SW 1271 (cell line): ENCODE results near the gene AIF1L.
A peak's percentile ranks its signal among the peaks of the same experiment; 100 is the strongest.
"Not testable (repeated sequence)": the region's sequence is repeated elsewhere in the genome, so short reads cannot be mapped to it uniquely, and the experiment has no call there.

ENCODE experiments used
- DNase-seq, 2 experiments: peaks; one replicate each; lab custom pipeline; 2025; lab: John Stamatoyannopoulos, UW

Gene AIF1L

DNA sequence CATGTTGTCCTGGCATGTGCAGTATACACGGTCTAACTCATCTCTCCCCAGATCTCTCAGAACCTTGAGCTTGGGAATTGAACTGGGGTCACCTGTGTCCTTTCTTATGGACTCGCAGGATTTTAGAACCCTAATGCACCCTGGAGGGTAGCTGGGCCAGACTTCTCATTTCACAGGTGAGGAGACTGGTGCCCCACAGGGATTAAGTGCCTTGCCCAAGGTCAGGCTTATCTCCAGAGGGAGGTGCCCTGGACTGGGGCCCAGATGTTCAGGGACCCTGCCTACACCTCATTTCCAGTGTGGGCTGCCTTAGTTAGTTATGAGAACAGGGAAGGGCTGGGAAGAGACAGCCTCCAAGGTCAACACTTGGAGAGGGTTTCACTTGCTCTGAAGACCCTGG, 25.0 kb downstream of the AIF1L start:
- no peak for DNase-seq

- no peak for DNase-seq
Observed at GRCh38 chr9:131122158-131122557, 25.8 kb downstream of the AIF1L start.

GRCh38 chr9:131125038-131125287, 28.6 kb downstream of the AIF1L start:
- DNase-seq: no peak

- peak; percentile 96 to 97 for DNase-seq
Observed at GRCh38 chr9:131125288-131126058, 29.1 kb downstream of the AIF1L start, which contains the start of gene NUP214. Gene NUP214, plus strand, starts transcription at chr9:131125586. Its CDS starts 119 bp downstream, at chr9:131125705.

DNA sequence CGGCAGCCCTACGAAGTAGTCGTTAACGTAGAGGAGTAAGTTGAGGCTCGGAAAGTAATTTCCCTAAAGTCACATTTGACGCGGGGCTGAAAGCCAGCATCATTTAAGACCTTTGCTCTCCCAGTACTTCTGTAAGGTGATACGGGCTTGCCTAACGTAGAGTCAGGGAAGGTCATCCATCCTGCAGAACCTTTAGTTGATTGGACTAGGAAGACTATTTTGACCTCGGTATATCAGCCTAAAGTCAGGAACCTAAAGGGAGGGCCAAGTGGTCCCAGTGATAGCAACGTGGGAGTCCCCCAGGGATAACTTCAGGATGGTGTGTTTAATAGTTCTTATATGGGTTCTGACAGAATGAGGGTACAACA, 29.7 kb downstream of the AIF1L start:
- DNase-seq: no peak

- DNase-seq: no peak
Observed at GRCh38 chr9:131129183-131129582, 32.9 kb downstream of the AIF1L start.

- DNase-seq: no peak
Observed at GRCh38 chr9:131138676-131139075, 42.3 kb downstream of the AIF1L start.

- DNase-seq: no peak
Observed at GRCh38 chr9:131140112-131140511, 43.8 kb downstream of the AIF1L start.

- DNase-seq: no peak
Observed at GRCh38 chr9:131140550-131140949, 44.2 kb downstream of the AIF1L start.

- no peak for DNase-seq
Observed at GRCh38 chr9:131142160-131142559, 45.8 kb downstream of the AIF1L start.

DNA sequence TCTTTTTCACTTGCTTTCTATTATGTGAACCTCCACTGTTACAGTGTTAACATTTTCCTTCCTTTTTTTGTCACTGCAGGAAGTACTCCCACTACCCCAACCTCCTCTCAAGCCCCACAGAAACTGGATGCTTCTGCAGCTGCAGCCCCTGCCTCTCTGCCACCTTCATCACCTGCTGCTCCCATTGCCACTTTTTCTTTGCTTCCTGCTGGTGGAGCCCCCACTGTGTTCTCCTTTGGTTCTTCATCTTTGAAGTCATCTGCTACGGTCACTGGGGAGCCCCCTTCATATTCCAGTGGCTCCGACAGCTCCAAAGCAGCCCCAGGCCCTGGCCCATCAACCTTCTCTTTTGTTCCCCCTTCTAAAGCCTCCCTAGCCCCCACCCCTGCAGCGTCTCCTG, 47.9 kb downstream of the AIF1L start:
- no peak for DNase-seq

GRCh38 chr9:131145245-131145644, 48.9 kb downstream of the AIF1L start:
- DNase-seq: no peak

GRCh38 chr9:131146186-131146585, 49.9 kb downstream of the AIF1L start:
- no peak for DNase-seq

DNA sequence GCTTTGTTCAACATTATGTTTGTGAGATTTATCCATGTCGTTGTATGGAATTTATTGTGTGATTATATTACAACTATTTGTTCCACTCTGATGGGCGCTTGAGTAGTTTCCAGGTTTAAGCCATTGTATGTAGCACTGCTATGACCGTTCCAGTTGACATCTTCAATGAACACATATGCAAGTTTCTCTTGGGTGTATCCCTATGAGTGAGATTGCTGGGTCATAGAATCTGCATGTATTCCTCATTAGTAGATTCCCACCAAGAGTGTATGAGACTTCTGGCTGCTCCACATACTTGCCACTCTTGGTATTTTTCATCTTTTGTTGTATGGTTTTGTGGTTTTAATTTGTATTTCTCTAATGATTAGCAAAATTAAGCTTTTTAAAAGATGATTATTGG, 51.9 kb downstream of the AIF1L start:
- DNase-seq: no peak

DNA sequence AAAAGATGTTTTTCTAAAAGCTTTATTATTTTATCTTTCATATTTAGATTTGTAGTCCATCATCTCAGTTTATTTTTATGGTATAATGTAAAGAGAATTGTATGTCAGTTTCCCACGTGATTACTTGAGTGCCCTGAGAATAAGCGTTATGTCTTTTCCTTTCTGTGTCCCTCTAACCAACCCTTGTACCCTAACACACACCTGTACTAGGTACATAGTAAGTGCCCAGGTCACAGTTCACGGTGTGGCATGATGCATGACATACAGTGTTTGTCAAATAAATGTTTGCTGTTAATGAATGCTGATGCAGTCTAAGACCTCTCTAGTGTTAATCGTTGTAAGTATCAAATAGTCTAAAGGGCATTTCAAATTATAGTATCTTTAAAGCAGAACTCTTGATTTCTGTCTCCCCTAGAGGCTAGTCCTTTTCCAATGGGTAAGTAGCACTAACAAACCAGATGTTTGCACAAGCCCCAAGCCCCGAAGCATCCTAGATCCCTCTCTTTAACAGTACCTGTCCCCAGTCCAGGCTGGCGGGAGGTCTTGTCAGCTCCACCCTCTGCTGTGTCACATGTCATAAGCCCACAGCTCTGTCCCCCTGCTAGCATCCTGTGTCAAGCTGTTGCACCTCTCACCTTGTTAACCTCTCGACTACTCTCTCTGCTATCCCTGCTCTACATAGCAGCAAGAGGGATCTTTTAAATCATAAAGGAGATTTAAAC, 52.8 kb downstream of the AIF1L start:
- no peak for DNase-seq

DNA sequence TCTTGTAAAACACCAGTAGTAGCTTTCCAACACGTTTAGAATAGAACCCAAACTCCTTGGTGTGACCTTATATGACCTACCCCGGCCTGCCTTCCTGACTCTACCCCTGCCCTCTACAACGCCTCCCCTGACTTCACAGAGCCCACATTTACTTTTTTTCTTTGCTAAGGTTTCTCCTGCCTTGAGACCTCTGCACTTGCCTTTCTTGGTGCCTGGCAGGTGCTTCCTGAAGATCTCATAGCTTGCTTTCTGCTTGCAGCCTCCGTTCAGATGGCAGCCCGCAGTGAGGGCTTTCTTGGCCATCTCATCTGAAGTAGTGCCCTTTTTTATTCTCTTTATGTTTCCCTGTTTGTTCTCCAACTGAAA, 53.3 kb downstream of the AIF1L start:
- DNase-seq: no peak

- no peak for DNase-seq
Observed at GRCh38 chr9:131153595-131153994, 57.3 kb downstream of the AIF1L start.

GRCh38 chr9:131158673-131159072, 62.3 kb downstream of the AIF1L start:
- not testable (repeated sequence) for DNase-seq

DNA sequence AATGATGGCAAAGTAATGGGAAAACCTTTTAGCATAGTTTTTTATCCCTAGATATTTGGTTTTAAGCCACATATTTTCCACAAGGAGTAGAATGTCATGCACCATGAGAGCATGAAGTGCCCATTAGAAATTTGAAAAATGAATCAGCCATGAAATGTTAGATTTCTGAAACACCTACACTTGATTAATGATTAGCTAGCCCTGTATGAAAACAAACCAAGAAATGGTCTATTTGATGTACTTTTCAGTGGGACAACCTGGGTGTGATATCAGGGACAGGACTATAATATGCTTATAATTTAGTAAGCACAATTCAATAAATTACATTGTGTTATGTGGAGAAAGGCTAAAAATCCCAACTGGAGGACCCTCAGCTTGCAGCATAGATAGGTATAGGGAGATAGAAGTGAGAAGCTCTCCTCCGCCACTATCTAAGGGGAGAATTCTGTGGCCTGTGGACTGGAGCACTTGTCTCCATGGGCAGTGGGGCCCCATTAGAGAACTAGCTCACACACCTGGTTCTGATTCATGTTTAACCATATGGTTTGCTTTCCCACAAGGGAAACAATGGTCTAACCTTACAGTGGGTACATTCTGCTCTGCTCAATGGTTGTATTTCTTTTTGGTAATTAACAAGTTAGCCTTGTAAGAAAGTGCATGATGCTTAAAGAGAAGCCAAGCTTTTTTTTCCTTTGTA, 64.2 kb downstream of the AIF1L start:
- DNase-seq: no peak

DNA sequence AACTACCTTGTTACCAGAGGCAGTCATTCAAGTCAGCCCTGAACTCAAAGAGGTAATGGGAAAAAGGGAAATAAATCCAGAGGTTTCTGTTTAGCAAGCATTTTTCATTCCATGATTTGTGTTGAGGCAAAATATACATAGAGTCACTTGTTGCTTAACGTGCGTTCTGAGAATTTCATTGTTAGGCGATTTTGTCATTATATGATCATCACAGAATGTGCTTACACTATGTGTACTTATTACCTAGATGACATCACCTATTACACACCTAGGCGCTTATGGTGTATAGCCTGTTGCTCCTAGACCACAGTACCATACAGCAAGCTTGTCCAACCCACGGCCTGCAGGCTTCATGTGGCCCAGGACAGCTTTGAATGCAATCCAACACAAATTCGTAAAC, 65.3 kb downstream of the AIF1L start:
- DNase-seq: no peak

DNA sequence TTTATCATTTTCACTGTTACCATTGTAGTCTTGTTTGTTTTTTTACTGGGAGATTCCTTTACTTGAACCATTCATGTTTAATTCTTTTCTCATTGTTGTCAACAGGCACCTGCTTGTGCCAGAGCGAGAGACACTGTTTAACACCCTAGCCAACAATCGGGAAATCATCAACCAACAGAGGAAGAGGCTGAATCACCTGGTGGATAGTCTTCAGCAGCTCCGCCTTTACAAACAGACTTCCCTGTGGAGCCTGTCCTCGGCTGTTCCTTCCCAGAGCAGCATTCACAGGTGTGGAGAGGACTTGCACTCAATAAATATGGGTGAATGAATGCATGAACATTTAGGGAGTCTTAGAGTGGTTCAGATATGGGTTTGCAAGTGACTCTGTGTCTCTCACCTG, 66.6 kb downstream of the AIF1L start:
- DNase-seq: no peak

DNA sequence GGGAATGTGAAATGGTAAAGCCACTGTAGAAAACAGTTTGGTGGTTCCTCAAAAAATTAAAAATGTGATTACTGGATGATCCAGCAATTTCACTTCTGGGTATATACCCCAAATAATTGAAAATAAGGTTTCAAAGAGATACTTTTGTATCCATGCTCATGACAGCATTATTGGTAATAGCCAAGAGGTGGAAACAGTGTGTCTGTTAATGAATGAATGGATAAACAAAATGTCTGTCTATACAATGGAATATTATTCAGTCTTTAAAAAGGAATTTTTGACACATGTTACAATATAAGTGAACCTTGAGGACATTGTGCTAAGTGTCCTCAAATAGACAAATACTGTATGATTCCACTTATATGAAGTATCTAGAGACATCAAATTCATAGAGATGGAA, 69.2 kb downstream of the AIF1L start:
- no peak for DNase-seq

DNA sequence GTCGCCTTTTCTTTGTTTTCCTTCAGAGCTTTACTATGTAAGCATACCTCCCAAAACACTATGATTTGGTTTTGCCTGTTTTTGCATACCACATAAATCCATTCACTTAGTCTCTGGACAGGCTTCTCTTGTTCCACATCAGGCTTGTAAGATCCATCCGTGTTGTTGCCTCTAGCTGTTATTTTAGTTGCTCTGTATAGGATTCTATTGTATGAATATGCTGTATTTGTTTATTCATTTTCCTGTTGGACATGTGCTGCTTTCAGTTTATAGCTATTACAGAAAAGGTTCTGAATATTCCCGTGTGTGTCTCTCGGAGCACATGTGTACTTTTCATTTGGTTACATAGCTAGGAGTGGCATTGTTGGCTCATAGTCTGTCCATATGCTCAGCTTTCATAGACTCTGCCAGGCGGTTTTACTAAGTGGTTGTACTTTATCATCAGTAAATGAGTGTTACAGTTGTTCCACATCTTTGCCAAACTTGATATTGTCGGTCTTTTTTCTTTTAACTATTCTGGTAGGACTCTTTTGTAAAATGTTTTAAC, 70.9 kb downstream of the AIF1L start:
- DNase-seq: no peak
